ENCODE results near the gene COQ10A. TPM values are rescaled to one million over a fixed set of nuclear protein-coding genes. Genes with fewer than 3 reads are reported as not detected.
A peak's percentile ranks its signal among the peaks of the same experiment; 100 is the strongest.
"Not testable (repeated sequence)": the region's sequence is repeated elsewhere in the genome, so short reads cannot be mapped to it uniquely, and the experiment has no call there.

COQ10A gene
- total and polyA plus RNA-seq, 2 experiments from 2014 or later, result 53.6 to 67.2 TPM

DNA sequence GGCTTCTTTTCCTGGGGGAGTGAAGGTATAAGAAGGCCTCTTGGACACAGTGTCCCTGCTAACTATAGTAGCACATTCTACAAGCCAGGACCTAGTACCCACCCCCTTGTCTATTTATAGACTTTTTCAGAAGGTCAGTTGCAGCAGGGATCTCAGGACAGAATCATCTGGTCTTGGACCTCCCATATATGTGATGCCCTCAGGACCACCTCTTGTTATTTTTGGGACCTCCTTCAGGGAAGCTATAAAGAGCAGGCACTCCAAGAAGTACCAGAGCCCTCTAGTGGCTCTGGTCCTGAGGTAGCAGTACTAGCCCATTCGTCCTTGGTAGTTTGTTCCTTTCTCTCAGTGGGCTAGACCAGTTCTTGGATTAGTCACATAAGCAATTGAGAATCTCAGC lies 4.3 kb downstream of the COQ10A start:
- Histone ChIP-seq H3K9me3 (ENCODE audit: low read depth) (no peaks in the 10 kb centered on the region), H3K27me3 (no peaks in the 10 kb centered on the region), H3K27ac (peak overlapping the region; percentile 96), H3K4me3 (no peak overlapping the region), H3K4me1 (ENCODE audit: low read depth) (peaks cover 18% of the 10 kb centered on the region), H3K36me3 (peaks cover 39% of the 10 kb centered on the region)
- TF ChIP-seq CTCF (IDR thresholded peaks at IDR 0.05; ENCODE audit: low read depth, low read length), result peak; percentile 53
- DNase-seq (ENCODE audit: low read depth in 1 of 2, low spot score in 1 of 2), result peak; percentile 38 to 89

- Histone ChIP-seq H3K4me1 (ENCODE audit: low read depth) (peaks cover 18% of the 10 kb centered on the region), H3K27ac (peak overlapping the region; percentile 96), H3K36me3 (peaks cover 49% of the 10 kb centered on the region)
- not testable (repeated sequence) for H3K9me3 ChIP-seq (ENCODE audit: low read depth); H3K4me3 ChIP-seq; DNase-seq (ENCODE audit: low read depth in 1 of 2, low spot score in 1 of 2); H3K27me3 ChIP-seq
These were observed 5.7 kb downstream of the COQ10A start for GRCh38 chr12:56272468-56272867.

DNA sequence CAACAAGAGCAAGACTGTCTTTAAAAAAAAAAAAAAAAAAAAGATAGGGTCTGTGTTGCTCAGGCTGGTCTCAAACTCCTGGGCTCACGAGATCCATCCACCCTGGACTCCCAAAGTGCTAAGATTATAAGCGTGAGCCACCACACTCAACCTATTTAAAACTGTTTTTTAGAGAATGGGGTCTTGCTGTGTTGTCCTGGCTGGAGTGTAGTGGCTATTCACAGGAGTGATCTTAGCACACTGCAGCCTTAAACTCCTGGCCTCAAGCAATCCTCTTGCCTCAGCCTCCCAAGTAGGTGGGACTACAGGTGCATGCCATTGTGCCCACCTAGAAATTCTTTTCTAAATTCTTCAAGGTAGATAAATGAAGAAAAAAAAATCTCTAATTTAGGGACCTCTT lies 7.6 kb downstream of the COQ10A start:
- peaks cover 18% of the 10 kb centered on the region for H3K4me1 ChIP-seq (ENCODE audit: low read depth)
- no peaks in the 10 kb centered on the region for H3K27me3 ChIP-seq
- no peak overlapping the region for H3K4me3 ChIP-seq
- TF ChIP-seq CTCF (IDR thresholded peaks at IDR 0.05; ENCODE audit: low read depth, low read length), result no peak
- DNase-seq (ENCODE audit: low read depth in 1 of 2, low spot score in 1 of 2), result no peak
- H3K36me3 ChIP-seq, result peaks cover 65% of the 10 kb centered on the region
- H3K9me3 ChIP-seq (ENCODE audit: low read depth), result no peaks in the 10 kb centered on the region
- no peak overlapping the region for H3K27ac ChIP-seq

DNA sequence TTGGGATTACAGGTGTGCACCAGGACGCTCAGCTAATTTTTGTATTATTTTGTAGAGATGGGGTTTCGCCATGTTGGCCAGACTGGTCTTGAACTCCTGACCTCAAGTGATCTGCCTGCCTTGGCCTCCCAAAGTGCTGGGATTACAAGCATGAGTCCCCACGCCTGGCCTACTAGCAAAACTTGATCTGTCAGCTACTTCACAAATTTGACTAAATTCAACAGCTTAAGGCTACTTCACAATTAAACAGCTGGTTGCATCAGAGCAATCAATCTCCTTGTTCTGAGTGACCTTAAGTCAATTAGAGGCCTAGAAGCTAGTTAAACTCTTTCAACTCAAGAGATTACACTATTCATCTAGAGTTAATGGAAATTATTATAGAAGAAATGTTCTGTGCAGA lies 12.2 kb downstream of the COQ10A start:
- no peaks in the 10 kb centered on the region for H3K4me1 ChIP-seq (ENCODE audit: low read depth)
- no peaks in the 10 kb centered on the region for H3K27me3 ChIP-seq
- no peak overlapping the region for H3K27ac ChIP-seq
- H3K36me3 ChIP-seq, result peaks cover 89% of the 10 kb centered on the region
- no peak for DNase-seq (ENCODE audit: low read depth in 1 of 2, low spot score in 1 of 2)
- H3K9me3 ChIP-seq (ENCODE audit: low read depth), result no peaks in the 10 kb centered on the region
- TF ChIP-seq CTCF (IDR thresholded peaks at IDR 0.05; ENCODE audit: low read depth, low read length), result no peak
- no peak overlapping the region for H3K4me3 ChIP-seq

- Histone ChIP-seq H3K27ac (no peak overlapping the region), H3K4me1 (ENCODE audit: low read depth) (no peaks in the 10 kb centered on the region), H3K9me3 (ENCODE audit: low read depth) (no peaks in the 10 kb centered on the region), H3K36me3 (peaks cover 84% of the 10 kb centered on the region), H3K4me3 (no peak overlapping the region), H3K27me3 (no peaks in the 10 kb centered on the region)
- TF ChIP-seq CTCF (IDR thresholded peaks at IDR 0.05; ENCODE audit: low read depth, low read length), result no peak
- DNase-seq (ENCODE audit: low read depth in 1 of 2, low spot score in 1 of 2), result no peak
These were observed 14.1 kb downstream of the COQ10A start for GRCh38 chr12:56280849-56281248.

DNA sequence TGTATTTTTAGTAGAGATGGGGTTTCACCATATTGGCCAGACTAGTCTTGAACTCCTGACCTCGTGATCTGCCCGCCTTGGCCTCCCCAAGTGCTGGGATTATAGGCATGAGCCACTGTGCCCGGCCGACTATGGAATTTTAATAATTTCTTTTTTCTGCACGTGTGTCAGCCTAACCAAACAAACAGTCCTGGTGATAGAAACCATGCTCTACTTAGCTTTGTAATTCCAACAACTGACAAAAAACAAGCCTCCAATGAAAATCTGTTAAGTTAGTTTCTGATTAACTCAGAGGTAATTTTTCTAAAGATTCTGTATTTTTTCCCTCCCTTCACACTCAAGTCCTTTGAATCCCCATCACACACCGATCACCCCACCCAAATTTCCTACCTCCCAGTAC lies 15.3 kb downstream of the COQ10A start:
- Histone ChIP-seq H3K27ac (no peak overlapping the region), H3K27me3 (no peaks in the 10 kb centered on the region), H3K9me3 (ENCODE audit: low read depth) (no peaks in the 10 kb centered on the region), H3K4me3 (no peak overlapping the region), H3K36me3 (peaks cover 79% of the 10 kb centered on the region), H3K4me1 (ENCODE audit: low read depth) (no peaks in the 10 kb centered on the region)
- DNase-seq (ENCODE audit: low read depth in 1 of 2, low spot score in 1 of 2), result no peak
- TF ChIP-seq CTCF (IDR thresholded peaks at IDR 0.05; ENCODE audit: low read depth, low read length), result no peak
